Activated naive CD8-positive, alpha-beta T cell treated with anti-CD3 and anti-CD28 coated beads, Interleukin-2, amount 50 U/mL, for 24 hours (primary cell): ENCODE results near the gene ZFR2.
"Not testable (repeated sequence)": the region's sequence is repeated elsewhere in the genome, so short reads cannot be mapped to it uniquely, and the experiment has no call there.

Experiments used
- ATAC-seq: fragments of 150-1000 bp; cut with Tn5 transposase; one replicate; pipeline ENCODE4 v1.10.0; 2021
- DNase-seq: peaks from one replicate; pipeline ENCODE4 v3.0.0; 2021
- H3K27ac Mint-ChIP-seq: one replicate; pipeline ENCODE4 v1.8.0; 2021; ENCODE audit warnings: mild to moderate bottlenecking, mixed read lengths
- H3K27me3 Mint-ChIP-seq: one replicate; pipeline ENCODE4 v1.8.0; 2021; ENCODE audit warnings: mixed read lengths
- H3K36me3 Mint-ChIP-seq: one replicate; pipeline ENCODE4 v1.8.0; 2021; ENCODE audit warnings: low read depth, mixed read lengths
- H3K4me1 Mint-ChIP-seq: one replicate; pipeline ENCODE4 v1.8.0; 2021; ENCODE audit warnings: mixed read lengths
- H3K4me3 Mint-ChIP-seq: one replicate; pipeline ENCODE4 v1.8.0; 2021; ENCODE audit warnings: mild to moderate bottlenecking, moderate library complexity, mixed read lengths
- H3K9me3 Mint-ChIP-seq: one replicate; pipeline ENCODE4 v1.8.0; 2021; ENCODE audit warnings: mixed read lengths

ZFR2 gene

GRCh38 chr19:3893509-3894179 is 24.8 kb upstream of the ZFR2 start:
- H3K4me3 Mint-ChIP-seq = no peak overlapping the region
- no peak overlapping the region for H3K27ac Mint-ChIP-seq
- no peaks in the 10 kb centered on the region for H3K27me3 Mint-ChIP-seq
- H3K36me3 Mint-ChIP-seq = no peaks in the 10 kb centered on the region
- ATAC-seq (no peak), DNase-seq (no peak)
- no peaks in the 10 kb centered on the region for H3K9me3 Mint-ChIP-seq
- H3K4me1 Mint-ChIP-seq = peaks cover 3% of the 10 kb centered on the region

GRCh38 chr19:3890591-3890990 is 21.8 kb upstream of the ZFR2 start:
- ATAC-seq (no peak), DNase-seq (no peak)
- Mint-ChIP-seq H3K4me3 (no peak overlapping the region), H3K36me3 (no peaks in the 10 kb centered on the region), H3K27me3 (no peaks in the 10 kb centered on the region), H3K9me3 (no peaks in the 10 kb centered on the region), H3K27ac (no peak overlapping the region), H3K4me1 (no peaks in the 10 kb centered on the region)

- H3K9me3 Mint-ChIP-seq = no peaks in the 10 kb centered on the region
- no peak overlapping the region for H3K27ac Mint-ChIP-seq
- ATAC-seq (no peak), DNase-seq (no peak)
- no peak overlapping the region for H3K4me3 Mint-ChIP-seq
- peaks cover 10% of the 10 kb centered on the region for H3K4me1 Mint-ChIP-seq
- H3K27me3 Mint-ChIP-seq = peaks cover 43% of the 10 kb centered on the region
- no peaks in the 10 kb centered on the region for H3K36me3 Mint-ChIP-seq
Measured at GRCh38 chr19:3882041-3882384, 13.2 kb upstream of the ZFR2 start.

GRCh38 chr19:3881272-3882040 is 12.6 kb upstream of the ZFR2 start:
- Mint-ChIP-seq H3K27ac (no peak overlapping the region), H3K9me3 (no peaks in the 10 kb centered on the region), H3K4me1 (peaks cover 10% of the 10 kb centered on the region), H3K36me3 (no peaks in the 10 kb centered on the region), H3K4me3 (no peak overlapping the region), H3K27me3 (peaks cover 43% of the 10 kb centered on the region)
- DNase-seq = no peak
- ATAC-seq = no peak

- ATAC-seq (no peak), DNase-seq (no peak)
- no peaks in the 10 kb centered on the region for H3K36me3 Mint-ChIP-seq
- H3K27me3 Mint-ChIP-seq = peaks cover 43% of the 10 kb centered on the region
- no peak within 1 kb of the TSS for H3K27ac Mint-ChIP-seq
- H3K4me3 Mint-ChIP-seq = no peak within 1 kb of the TSS
- H3K4me1 Mint-ChIP-seq = peaks cover 10% of the 10 kb centered on the region
- no peaks in the 10 kb centered on the region for H3K9me3 Mint-ChIP-seq
Measured at GRCh38 chr19:3880471-3881271, 11.8 kb upstream of the ZFR2 start, which contains the start of gene ATCAY. TSS of gene ATCAY (plus strand) at chr19:3880685. CDS start at chr19:3885768, 5,083 bp downstream.

- Mint-ChIP-seq H3K9me3 (no peaks in the 10 kb centered on the region), H3K4me1 (peaks cover 10% of the 10 kb centered on the region), H3K4me3 (no peak overlapping the region), H3K27me3 (peaks cover 43% of the 10 kb centered on the region), H3K36me3 (no peaks in the 10 kb centered on the region), H3K27ac (no peak overlapping the region)
- DNase-seq (peak; percentile 12), ATAC-seq (no peak)
Measured at GRCh38 chr19:3879656-3880055, 10.8 kb upstream of the ZFR2 start.

- H3K4me1 Mint-ChIP-seq, H3K9me3 Mint-ChIP-seq, DNase-seq, ATAC-seq, H3K4me3 Mint-ChIP-seq, H3K36me3 Mint-ChIP-seq, H3K27ac Mint-ChIP-seq: not testable (repeated sequence)
- peaks cover 25% of the 10 kb centered on the region for H3K27me3 Mint-ChIP-seq
Measured at GRCh38 chr19:3874695-3875094, 5.9 kb upstream of the ZFR2 start.

GRCh38 chr19:3873151-3873550 is 4.3 kb upstream of the ZFR2 start:
- no peaks in the 10 kb centered on the region for H3K36me3 Mint-ChIP-seq
- no peak overlapping the region for H3K27ac Mint-ChIP-seq
- peaks cover 22% of the 10 kb centered on the region for H3K27me3 Mint-ChIP-seq
- H3K4me3 Mint-ChIP-seq = no peak overlapping the region
- ATAC-seq = no peak
- no peak for DNase-seq
- peaks cover 6% of the 10 kb centered on the region for H3K4me1 Mint-ChIP-seq
- H3K9me3 Mint-ChIP-seq = peaks cover 6% of the 10 kb centered on the region

- Mint-ChIP-seq H3K27ac (no peak overlapping the region), H3K36me3 (no peaks in the 10 kb centered on the region), H3K4me1 (peaks cover 6% of the 10 kb centered on the region), H3K4me3 (no peak overlapping the region), H3K27me3 (peaks cover 37% of the 10 kb centered on the region), H3K9me3 (peaks cover 6% of the 10 kb centered on the region)
- no peak for ATAC-seq
- DNase-seq = no peak
Measured at GRCh38 chr19:3867971-3868769, 668 bp downstream of the ZFR2 start.

- DNase-seq (no peak), ATAC-seq (no peak)
- Mint-ChIP-seq H3K4me1 (peaks cover 6% of the 10 kb centered on the region), H3K4me3 (no peak overlapping the region), H3K27me3 (peaks cover 34% of the 10 kb centered on the region), H3K36me3 (no peaks in the 10 kb centered on the region), H3K27ac (no peak overlapping the region), H3K9me3 (peaks cover 6% of the 10 kb centered on the region)
Measured at GRCh38 chr19:3866910-3867638, 1.8 kb downstream of the ZFR2 start.

GRCh38 chr19:3863648-3864047 is 5.2 kb downstream of the ZFR2 start:
- Mint-ChIP-seq H3K27ac (no peak overlapping the region), H3K36me3 (no peaks in the 10 kb centered on the region), H3K9me3 (no peaks in the 10 kb centered on the region), H3K4me1 (no peaks in the 10 kb centered on the region), H3K4me3 (no peak overlapping the region), H3K27me3 (peaks cover 20% of the 10 kb centered on the region)
- no peak for DNase-seq
- no peak for ATAC-seq

- Mint-ChIP-seq H3K36me3 (no peaks in the 10 kb centered on the region), H3K27ac (no peak overlapping the region), H3K4me3 (no peak overlapping the region), H3K4me1 (no peaks in the 10 kb centered on the region), H3K27me3 (peaks cover 16% of the 10 kb centered on the region), H3K9me3 (no peaks in the 10 kb centered on the region)
- no peak for DNase-seq
- no peak for ATAC-seq
Measured at GRCh38 chr19:3862826-3863500, 5.9 kb downstream of the ZFR2 start.

- no peak for DNase-seq
- H3K9me3 Mint-ChIP-seq = no peaks in the 10 kb centered on the region
- ATAC-seq = no peak
- no peaks in the 10 kb centered on the region for H3K36me3 Mint-ChIP-seq
- H3K27ac Mint-ChIP-seq = no peak overlapping the region
- no peak overlapping the region for H3K4me3 Mint-ChIP-seq
- H3K4me1 Mint-ChIP-seq = no peaks in the 10 kb centered on the region
- no peaks in the 10 kb centered on the region for H3K27me3 Mint-ChIP-seq
Measured at GRCh38 chr19:3860499-3860898, 8.3 kb downstream of the ZFR2 start.
